ENCODE measurements around the gene CDYL2.

GRCh38 chr16:80825365-80825758 lies 21.0 kb upstream of the CDYL2 start:
- no peak for TF ChIP-seq CTCF (IDR thresholded peaks at IDR 0.05)
- TF ChIP-seq POLR2AphosphoS5 (IDR thresholded peaks at IDR 0.05) = no peak
- TF ChIP-seq POLR2A (IDR thresholded peaks at IDR 0.05) = no peak
